ENCODE results near the gene METRNL.
"Not testable (repeated sequence)": the region's sequence is repeated elsewhere in the genome, so short reads cannot be mapped to it uniquely, and the experiment has no call there.

METRNL gene

DNA sequence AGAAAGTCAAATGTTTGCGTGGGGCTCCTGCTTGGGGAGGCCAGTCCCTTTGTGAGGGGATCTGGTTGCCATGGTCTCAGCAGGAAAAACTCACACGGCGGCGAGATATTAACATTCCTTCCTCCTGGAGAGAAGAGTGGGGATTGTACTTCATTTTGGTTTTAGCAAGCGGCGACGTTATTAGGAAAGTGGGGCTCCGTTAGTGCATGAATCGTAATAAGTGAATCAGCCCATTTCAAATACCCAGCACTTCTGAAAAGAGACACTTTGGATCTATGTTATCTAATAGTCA lies 41.6 kb upstream of the METRNL start:
- H3K36me3 ChIP-seq (ENCODE audit: insufficient read depth, low read length): peaks cover 36% of the 10 kb centered on the region
- H3F3A ChIP-seq (ENCODE audit: insufficient read depth, low read length): no peaks in the 10 kb centered on the region
- no peak overlapping the region for H2AFZ ChIP-seq (ENCODE audit: low read length)
- no peaks in the 10 kb centered on the region for H3K9me2 ChIP-seq (ENCODE audit: low read depth, low read length)
- no peaks in the 10 kb centered on the region for H3K27me3 ChIP-seq (ENCODE audit: insufficient read depth, low read length)
- H3K9ac ChIP-seq (ENCODE audit: low read length): no peak overlapping the region
- no peaks in the 10 kb centered on the region for H3K4me1 ChIP-seq (ENCODE audit: insufficient read depth, low read length, severe bottlenecking)
- H3K27ac ChIP-seq (ENCODE audit: low read depth, low read length, poor library complexity, severe bottlenecking): no peak overlapping the region
- H3K9me3 ChIP-seq (ENCODE audit: low read length): peaks cover 12% of the 10 kb centered on the region
- H3K4me3 ChIP-seq (ENCODE audit: low read depth, low read length, poor library complexity, severe bottlenecking): no peak overlapping the region
- H3K79me2 ChIP-seq (ENCODE audit: insufficient read depth, low read length): no peaks in the 10 kb centered on the region
- no peak overlapping the region for H3K4me2 ChIP-seq (ENCODE audit: low read length)
- TF ChIP-seq, protein P1, sequence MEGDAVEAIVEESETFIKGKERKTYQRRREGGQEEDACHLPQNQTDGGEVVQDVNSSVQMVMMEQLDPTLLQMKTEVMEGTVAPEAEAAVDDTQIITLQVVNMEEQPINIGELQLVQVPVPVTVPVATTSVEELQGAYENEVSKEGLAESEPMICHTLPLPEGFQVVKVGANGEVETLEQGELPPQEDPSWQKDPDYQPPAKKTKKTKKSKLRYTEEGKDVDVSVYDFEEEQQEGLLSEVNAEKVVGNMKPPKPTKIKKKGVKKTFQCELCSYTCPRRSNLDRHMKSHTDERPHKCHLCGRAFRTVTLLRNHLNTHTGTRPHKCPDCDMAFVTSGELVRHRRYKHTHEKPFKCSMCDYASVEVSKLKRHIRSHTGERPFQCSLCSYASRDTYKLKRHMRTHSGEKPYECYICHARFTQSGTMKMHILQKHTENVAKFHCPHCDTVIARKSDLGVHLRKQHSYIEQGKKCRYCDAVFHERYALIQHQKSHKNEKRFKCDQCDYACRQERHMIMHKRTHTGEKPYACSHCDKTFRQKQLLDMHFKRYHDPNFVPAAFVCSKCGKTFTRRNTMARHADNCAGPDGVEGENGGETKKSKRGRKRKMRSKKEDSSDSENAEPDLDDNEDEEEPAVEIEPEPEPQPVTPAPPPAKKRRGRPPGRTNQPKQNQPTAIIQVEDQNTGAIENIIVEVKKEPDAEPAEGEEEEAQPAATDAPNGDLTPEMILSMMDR (IDR thresholded peaks at IDR 0.05; ENCODE audit: low read length): no peak
- TF ChIP-seq EZH2 (IDR thresholded peaks at IDR 0.05; ENCODE audit: borderline replicate concordance, low read length): no peak
- no peaks in the 10 kb centered on the region for H4K20me1 ChIP-seq (ENCODE audit: insufficient read depth, low read length)

DNA sequence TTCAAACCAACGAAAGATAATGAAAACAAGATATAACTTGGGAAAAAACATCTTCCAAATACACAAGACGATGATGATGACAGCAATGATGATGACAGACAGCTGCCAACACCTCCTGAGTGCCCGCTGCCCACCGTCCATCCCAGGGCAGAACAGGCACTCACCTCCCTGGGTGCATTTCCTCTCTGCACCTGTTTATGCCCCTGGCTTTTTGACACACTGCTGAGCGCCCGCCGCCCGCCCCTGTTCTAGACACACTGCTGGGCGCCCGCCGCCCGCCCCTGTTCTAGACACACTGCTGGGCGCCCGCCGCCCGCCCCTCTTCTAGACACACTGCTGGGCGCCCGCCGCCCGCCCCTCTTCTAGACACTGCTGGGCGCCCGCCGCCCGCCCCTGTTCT lies 40.4 kb upstream of the METRNL start:
- peaks cover 15% of the 10 kb centered on the region for H3K9me3 ChIP-seq (ENCODE audit: low read length)
- not testable (repeated sequence) for H3K27ac ChIP-seq (ENCODE audit: low read depth, low read length, poor library complexity, severe bottlenecking); H3K4me3 ChIP-seq (ENCODE audit: low read depth, low read length, poor library complexity, severe bottlenecking); H3F3A ChIP-seq (ENCODE audit: insufficient read depth, low read length); H2AFZ ChIP-seq (ENCODE audit: low read length); H3K4me1 ChIP-seq (ENCODE audit: insufficient read depth, low read length, severe bottlenecking); H3K79me2 ChIP-seq (ENCODE audit: insufficient read depth, low read length); H4K20me1 ChIP-seq (ENCODE audit: insufficient read depth, low read length); H3K9me2 ChIP-seq (ENCODE audit: low read depth, low read length); H3K4me2 ChIP-seq (ENCODE audit: low read length); H3K9ac ChIP-seq (ENCODE audit: low read length); H3K27me3 ChIP-seq (ENCODE audit: insufficient read depth, low read length)
- peaks cover 44% of the 10 kb centered on the region for H3K36me3 ChIP-seq (ENCODE audit: insufficient read depth, low read length)

DNA sequence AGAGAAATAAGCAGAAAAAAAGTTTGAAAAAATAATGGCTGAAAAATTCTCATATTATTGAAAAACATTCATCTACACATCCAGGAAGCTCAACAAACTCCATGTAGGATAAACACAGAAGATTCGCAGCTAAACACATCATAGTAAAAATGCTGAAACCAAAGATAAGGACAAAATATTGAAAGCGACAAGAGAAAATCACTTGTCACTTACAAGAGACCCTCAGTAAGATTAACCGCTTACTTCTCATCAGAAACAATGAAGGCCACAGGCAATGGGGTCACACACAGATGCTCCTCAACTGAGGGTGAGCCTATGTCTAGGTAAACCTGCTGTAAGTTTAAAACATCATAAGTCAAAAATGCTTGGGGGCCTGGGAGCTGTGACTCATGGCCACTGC lies 38.1 kb upstream of the METRNL start:
- Histone ChIP-seq H4K20me1 (ENCODE audit: insufficient read depth, low read length) (no peaks in the 10 kb centered on the region), H3K27me3 (ENCODE audit: insufficient read depth, low read length) (no peaks in the 10 kb centered on the region), H3K27ac (ENCODE audit: low read depth, low read length, poor library complexity, severe bottlenecking) (no peak overlapping the region), H3K9me3 (ENCODE audit: low read length) (peaks cover 15% of the 10 kb centered on the region), H3K4me2 (ENCODE audit: low read length) (no peak overlapping the region), H3F3A (ENCODE audit: insufficient read depth, low read length) (no peaks in the 10 kb centered on the region), H3K9me2 (ENCODE audit: low read depth, low read length) (no peaks in the 10 kb centered on the region), H3K36me3 (ENCODE audit: insufficient read depth, low read length) (peaks cover 35% of the 10 kb centered on the region), H3K4me3 (ENCODE audit: low read depth, low read length, poor library complexity, severe bottlenecking) (no peak overlapping the region), H3K79me2 (ENCODE audit: insufficient read depth, low read length) (no peaks in the 10 kb centered on the region), H2AFZ (ENCODE audit: low read length) (no peak overlapping the region), H3K4me1 (ENCODE audit: insufficient read depth, low read length, severe bottlenecking) (no peaks in the 10 kb centered on the region), H3K9ac (ENCODE audit: low read length) (no peak overlapping the region)
- TF ChIP-seq, protein P1 (IDR thresholded peaks at IDR 0.05; ENCODE audit: low read length): no peak
- TF ChIP-seq EZH2 (IDR thresholded peaks at IDR 0.05; ENCODE audit: borderline replicate concordance, low read length): no peak

DNA sequence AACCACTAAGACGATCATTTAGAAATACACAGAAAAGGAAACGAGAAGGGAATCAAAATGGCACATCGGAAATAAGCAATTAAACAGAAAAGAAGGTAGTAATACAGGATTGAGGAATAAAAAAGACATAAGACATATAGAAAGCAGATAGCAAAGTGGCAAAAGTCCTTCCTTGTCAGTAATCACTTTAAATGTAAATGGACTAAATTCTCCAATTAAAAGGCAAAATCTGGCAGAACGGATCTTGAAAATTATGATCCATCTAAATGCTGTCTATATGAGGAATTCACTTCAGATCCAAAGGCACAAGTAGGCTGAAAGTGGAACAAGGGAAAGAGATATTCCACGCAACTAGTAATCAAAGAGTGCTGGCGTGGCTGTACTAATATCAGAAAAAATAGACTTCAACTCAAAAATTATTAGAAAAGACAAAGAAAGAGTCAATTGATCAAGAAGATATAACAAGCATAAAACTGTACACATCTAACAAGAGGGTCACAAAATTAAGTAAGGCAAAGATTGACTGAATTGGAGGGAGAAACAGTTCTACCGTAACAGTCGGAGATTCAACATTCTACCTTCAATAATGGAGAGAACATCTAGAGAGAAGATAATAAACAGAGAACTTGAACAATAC lies 36.8 kb upstream of the METRNL start:
- Histone ChIP-seq H3K4me1 (ENCODE audit: insufficient read depth, low read length, severe bottlenecking) (no peaks in the 10 kb centered on the region), H2AFZ (ENCODE audit: low read length) (no peak overlapping the region), H3K79me2 (ENCODE audit: insufficient read depth, low read length) (no peaks in the 10 kb centered on the region), H3K36me3 (ENCODE audit: insufficient read depth, low read length) (peaks cover 46% of the 10 kb centered on the region), H3K4me2 (ENCODE audit: low read length) (no peak overlapping the region), H3K9me2 (ENCODE audit: low read depth, low read length) (no peaks in the 10 kb centered on the region), H3K9ac (ENCODE audit: low read length) (no peak overlapping the region), H3F3A (ENCODE audit: insufficient read depth, low read length) (no peaks in the 10 kb centered on the region), H3K4me3 (ENCODE audit: low read depth, low read length, poor library complexity, severe bottlenecking) (no peak overlapping the region), H3K27me3 (ENCODE audit: insufficient read depth, low read length) (no peaks in the 10 kb centered on the region), H3K9me3 (ENCODE audit: low read length) (peaks cover 15% of the 10 kb centered on the region), H3K27ac (ENCODE audit: low read depth, low read length, poor library complexity, severe bottlenecking) (no peak overlapping the region), H4K20me1 (ENCODE audit: insufficient read depth, low read length) (no peaks in the 10 kb centered on the region)
- TF ChIP-seq EZH2 (IDR thresholded peaks at IDR 0.05; ENCODE audit: borderline replicate concordance, low read length): no peak
- TF ChIP-seq, protein P1 (IDR thresholded peaks at IDR 0.05; ENCODE audit: low read length): no peak

DNA sequence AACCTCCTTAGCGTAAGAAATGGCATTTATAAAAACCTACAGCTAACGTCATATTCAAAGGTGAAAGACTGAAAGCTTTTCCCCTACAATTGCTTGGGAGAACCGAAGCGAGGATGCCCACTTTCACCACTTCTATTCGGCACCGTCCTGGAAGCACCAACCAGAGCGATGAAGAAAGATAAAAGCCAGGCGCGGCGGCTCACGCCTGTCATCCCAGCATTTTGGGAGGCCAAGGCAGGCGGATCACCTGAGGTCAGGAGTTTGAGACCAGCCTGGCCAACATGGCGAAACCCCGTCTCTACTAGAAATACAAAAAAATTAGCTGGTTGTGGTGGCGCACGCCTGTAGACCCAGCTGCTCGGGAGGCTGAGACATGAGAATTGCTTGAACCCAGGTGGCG lies 34.9 kb upstream of the METRNL start:
- H3K36me3 ChIP-seq (ENCODE audit: insufficient read depth, low read length): peaks cover 46% of the 10 kb centered on the region
- H3F3A ChIP-seq (ENCODE audit: insufficient read depth, low read length); H3K9ac ChIP-seq (ENCODE audit: low read length); H3K79me2 ChIP-seq (ENCODE audit: insufficient read depth, low read length); H3K27me3 ChIP-seq (ENCODE audit: insufficient read depth, low read length); H2AFZ ChIP-seq (ENCODE audit: low read length); H4K20me1 ChIP-seq (ENCODE audit: insufficient read depth, low read length); H3K4me3 ChIP-seq (ENCODE audit: low read depth, low read length, poor library complexity, severe bottlenecking); H3K9me2 ChIP-seq (ENCODE audit: low read depth, low read length); H3K27ac ChIP-seq (ENCODE audit: low read depth, low read length, poor library complexity, severe bottlenecking); H3K4me2 ChIP-seq (ENCODE audit: low read length): not testable (repeated sequence)
- H3K4me1 ChIP-seq (ENCODE audit: insufficient read depth, low read length, severe bottlenecking): peaks cover 14% of the 10 kb centered on the region
- H3K9me3 ChIP-seq (ENCODE audit: low read length): peaks cover 15% of the 10 kb centered on the region

All from OCI-LY1 (cell line).